Measurements from ENCODE around the gene EXOC3L4. TPM values are rescaled to one million over a fixed set of nuclear protein-coding genes. Genes with fewer than 3 reads are reported as not detected.
A peak's percentile ranks its signal among the peaks of the same experiment; 100 is the strongest.

Gene EXOC3L4
- total and polyA plus RNA-seq, 2 donors (not counting 1 experiment from before 2014, with no cell fraction given), result not detected

GRCh38 chr14:103108749-103109207 is 14.3 kb downstream of the EXOC3L4 start:
- Histone ChIP-seq H3K4me2 (replicated peaks; ENCODE audit: low read depth, low read length, poor library complexity, severe bottlenecking) (no peak overlapping the region), H3K4me1 (ENCODE audit: control insufficient read depth in 2 of 2, insufficient read depth in 2 of 2, low read length in 2 of 2) (peaks cover 26 to 32% of the 10 kb centered on the region in 2 donors), H3K79me2 (ENCODE audit: control insufficient read depth, insufficient read depth, low read length) (no peaks in the 10 kb centered on the region), H2AFZ (ENCODE audit: insufficient read depth, low read depth, low read length, poor library complexity, severe bottlenecking) (no peak overlapping the region), H3K9ac (ENCODE audit: low read length) (no peak overlapping the region), H3K27me3 (replicated peaks in 1 of 4; ENCODE audit: control extremely low read depth in 1 of 4, control insufficient read depth in 3 of 4, insufficient read depth in 4 of 4, low read length in 3 of 4) (peaks cover 0 to 26% (median 8%) of the 10 kb centered on the region in 4 experiments), H3K9me3 (ENCODE audit: control extremely low read depth in 1 of 3, control insufficient read depth in 2 of 3, insufficient read depth in 1 of 3, low read length in 2 of 3) (peaks cover 0 to 6% (median 0%) of the 10 kb centered on the region in 3 donors), H3K27ac (ENCODE audit: low read length in 2 of 2) (no peak overlapping the region), H3K4me3 (ENCODE audit: control extremely low read depth in 1 of 5, extremely low read depth in 1 of 5, insufficient read depth in 1 of 5, low read depth in 2 of 5, low read length in 4 of 5) (no peak overlapping the region), H4K20me1 (ENCODE audit: control insufficient read depth, insufficient read depth, low read length, poor library complexity, severe bottlenecking) (no peaks in the 10 kb centered on the region), H3K36me3 (replicated peaks in 1 of 2; ENCODE audit: control extremely low read depth in 1 of 2, control insufficient read depth in 1 of 2, extremely low read depth in 1 of 2, insufficient read depth in 2 of 2, low read length in 1 of 2) (no peaks in the 10 kb centered on the region)
- Mint-ChIP-seq H3K4me1 (peaks cover 26% of the 10 kb centered on the region), H3K27ac (no peak overlapping the region), H3K4me3 (no peak overlapping the region), H3K27me3 (peaks cover 14% of the 10 kb centered on the region), H3K9me3 (ENCODE audit: insufficient read depth) (no peaks in the 10 kb centered on the region)
- WGBS (ENCODE audit: insufficient coverage), result 100% methylated on average over 1 of the region's 9 CpGs
- CTCF ChIA-PET, result interaction anchor here (0.9 kb wide), 1 partner anchor 78 kb away, joined by 3 read pairs; no protein-coding TSS in a partner anchor
- peak; percentile 39 for ATAC-seq (ENCODE audit: low read depth)
- DNase-seq, result no peak
- POLR2A ChIA-PET, result interaction anchor here (0.7 kb wide), 1 partner anchor 71 kb away, joined by 9 read pairs; no protein-coding TSS in a partner anchor
- intact Hi-C loops (cut with micrococcal nuclease), result no loop called here
- TF ChIP-seq CTCF (IDR thresholded peaks at IDR 0.05) (no peak), EZH2 (IDR thresholded peaks at IDR 0.05; ENCODE audit: borderline replicate concordance, insufficient read depth, low read depth, low read length, poor library complexity, severe bottlenecking) (no peak)

Data from B cell (primary cell).